GM19468 (cell line): ENCODE results near the gene BDNF.
"Not testable (repeated sequence)": the region's sequence is repeated elsewhere in the genome, so short reads cannot be mapped to it uniquely, and the experiment has no call there.

Experiments
- ATAC-seq: cut with Tn5 transposase; IDR thresholded peaks from one replicate; pipeline ENCODE4 v1.9.1; 2021; ENCODE audit warnings: mild to moderate bottlenecking, moderate library complexity, moderate number of reproducible peaks; ENCODE audit not compliant: unreplicated experiment; ENCODE audit errors: extremely low read depth

BDNF gene

GRCh38 chr11:27673979-27674663 is 26.1 kb downstream of the BDNF start:
- no peak for ATAC-seq

- no peak for ATAC-seq
Measured at GRCh38 chr11:27672836-27673464, 27.3 kb downstream of the BDNF start.

- ATAC-seq: not testable (repeated sequence)
Measured at GRCh38 chr11:27665508-27666101, 34.6 kb downstream of the BDNF start.

- no peak for ATAC-seq
Measured at GRCh38 chr11:27663326-27663725, 36.9 kb downstream of the BDNF start.

GRCh38 chr11:27660171-27660570 is 40.1 kb downstream of the BDNF start:
- ATAC-seq: no peak

- ATAC-seq: no peak
Measured at GRCh38 chr11:27658535-27659236, 41.6 kb downstream of the BDNF start.

- ATAC-seq: no peak
Measured at GRCh38 chr11:27656806-27657483, 43.3 kb downstream of the BDNF start.

- ATAC-seq: no peak
Measured at GRCh38 chr11:27656320-27656719, 43.9 kb downstream of the BDNF start.

- no peak for ATAC-seq
Measured at GRCh38 chr11:27653990-27654758, 46.1 kb downstream of the BDNF start.

GRCh38 chr11:27651711-27652110 is 48.5 kb downstream of the BDNF start:
- ATAC-seq: no peak

- no peak for ATAC-seq
Measured at GRCh38 chr11:27650988-27651387, 49.3 kb downstream of the BDNF start.

- ATAC-seq: no peak
Measured at GRCh38 chr11:27649800-27650199, 50.5 kb downstream of the BDNF start.

GRCh38 chr11:27648840-27649239 is 51.4 kb downstream of the BDNF start:
- ATAC-seq: no peak

GRCh38 chr11:27646051-27646818 is 54.0 kb downstream of the BDNF start:
- ATAC-seq: no peak

- ATAC-seq: no peak
Measured at GRCh38 chr11:27642954-27643353, 57.3 kb downstream of the BDNF start.

- ATAC-seq: no peak
Measured at GRCh38 chr11:27640954-27641353, 59.3 kb downstream of the BDNF start.

- ATAC-seq: no peak
Measured at GRCh38 chr11:27635567-27636037, 64.7 kb downstream of the BDNF start.

GRCh38 chr11:27634776-27635175 is 65.5 kb downstream of the BDNF start:
- ATAC-seq: not testable (repeated sequence)

GRCh38 chr11:27634282-27634681 is 66.0 kb downstream of the BDNF start:
- not testable (repeated sequence) for ATAC-seq
